Transverse colon (tissue), 4 donors: ENCODE results near the gene ITIH4. TPM values are rescaled to one million over a fixed set of nuclear protein-coding genes. Genes with fewer than 3 reads are reported as not detected.

ENCODE experiments used
- DNase-seq: peaks from one replicate; pipeline ENCODE4 v3.0.0-alpha.2; 2019
- H3K27ac ChIP-seq, 4 donors: fragments of 200-600 bp; sonication (generic); 2 replicates each; pipeline ENCODE4 v1.5.1; 2016 to 2018; ENCODE audit warnings: inconsistent platforms in 4 of 4
- H3K27me3 ChIP-seq: fragments of 200-600 bp; sonication (generic); 2 replicates; pipeline ENCODE4 v1.5.1; 2017; ENCODE audit warnings: inconsistent platforms
- H3K36me3 ChIP-seq, 4 donors: fragments of 200-600 bp; sonication (generic); 2 replicates each; pipeline ENCODE4 v1.5.1; 2017 to 2019; ENCODE audit warnings: inconsistent platforms in 4 of 4
- H3K4me1 ChIP-seq, 4 donors: fragments of 200-600 bp; sonication (generic); 2 replicates each; pipeline ENCODE4 v1.5.1; 2017 to 2020; ENCODE audit warnings: inconsistent platforms in 4 of 4
- H3K4me3 ChIP-seq, 4 donors: fragments of 200-600 bp; sonication (generic); 1 replicate in 1 of 4; 2 replicates in 3 of 4; pipeline versions ENCODE4 v1.5.1 to v1.6.1; 2017 to 2019; ENCODE audit warnings: inconsistent platforms in 4 of 4
- H3K9me3 ChIP-seq, 2 donors: fragments of 200-600 bp; sonication (generic); 2 replicates each; pipeline ENCODE4 v1.5.1; 2017 to 2019; ENCODE audit warnings: inconsistent platforms in 2 of 2
- CTCF ChIP-seq, 5 experiments: fragments of 200-600 bp in 3 of 5; fragments of 450-650 bp in 2 of 5; sonication (generic) in 3 of 5; IDR thresholded peaks; 1 replicate in 2 of 5; 2 replicates in 3 of 5; pipeline ENCODE4 v1.5.1; 2016 to 2017; ENCODE audit warnings: antibody characterized with exemption in 5 of 5, inconsistent platforms in 3 of 5, mild to moderate bottlenecking in 2 of 5, moderate library complexity in 1 of 5
- EP300 ChIP-seq: sonication (generic); formaldehyde crosslinking; IDR thresholded peaks from one replicate; pipeline ENCODE4 v1.6.1; 2017; ENCODE audit warnings: antibody characterized with exemption, low read depth
- POLR2A ChIP-seq: fragments of 450-650 bp; IDR thresholded peaks from one replicate; pipeline ENCODE4 v1.6.1; 2016; ENCODE audit warnings: antibody characterized with exemption, mild to moderate bottlenecking, moderate library complexity
- POLR2AphosphoS5 ChIP-seq, 3 donors: sonication (generic); formaldehyde crosslinking; IDR thresholded peaks; one replicate each; pipeline ENCODE4 v1.6.1; 2016; ENCODE audit warnings: antibody characterized with exemption in 3 of 3
- WGBS, 2 donors: methylation state at CpG; one replicate each; pipeline ENCODE4 v1.1.5; 2018; ENCODE audit warnings: low coverage in 1 of 2; 5-methylcytosine and 5-hydroxymethylcytosine counted together
- in situ Hi-C, 4 donors: fragments of 200-750 bp; cut with MboI; loops; one replicate each; pipeline versions ENCODE4 v1.15.0 to v1.15.1; 2017; ENCODE audit warnings: low sequenced_read_pairs in 3 of 4, low pct_ligation_motif_present in 1 of 4, low pct_unique_long_range_greater_than_20kb in 1 of 4
- intact Hi-C: fragments of 100-400 bp; cut with DNase I; formaldehyde crosslinking; loops from one replicate; pipeline ENCODE4 v1.15.1; 2023; ENCODE audit warnings: low total_unique reads
- total RNA-seq, 4 donors: library from RNA; depleted of rRNA; stranded (reverse); fragments of >200 nt; gene quantifications; one replicate each; pipeline ENCODE4 v1.1.0, GENCODE V29; 2016

The ITIH4 gene
- total RNA-seq, 4 donors from 2014 or later: 0.60 to 9.5 (median 4.9) TPM

GRCh38 chr3:52798376-52798977 is 32.0 kb downstream of the ITIH4 start:
- H3K4me1 ChIP-seq: no peaks in the 10 kb centered on the region
- DNase-seq: no peak
- H3K36me3 ChIP-seq: no peaks in the 10 kb centered on the region
- in situ Hi-C loops: no loop called here
- no peak overlapping the region for H3K4me3 ChIP-seq
- intact Hi-C loops: no loop called here
- no peaks in the 10 kb centered on the region for H3K27me3 ChIP-seq
- no peak overlapping the region for H3K27ac ChIP-seq
- WGBS, 2 donors: 70 to 82% methylated on average over 2 to 10 of the region's 10 CpGs
- no peaks in the 10 kb centered on the region for H3K9me3 ChIP-seq
- TF ChIP-seq EP300 (no peak), POLR2AphosphoS5 (IDR thresholded peaks at IDR 0.05) (no peak), CTCF (IDR thresholded peaks at IDR 0.05) (no peak), POLR2A (no peak)

- no peak overlapping the region for H3K27ac ChIP-seq
- TF ChIP-seq CTCF (IDR thresholded peaks at IDR 0.05): no peak
- TF ChIP-seq POLR2AphosphoS5 (IDR thresholded peaks at IDR 0.05): no peak
- TF ChIP-seq POLR2A: no peak
- DNase-seq: no peak
- in situ Hi-C loops (no loop called here), intact Hi-C loops (no loop called here)
- H3K4me3 ChIP-seq: no peak overlapping the region
- no peaks in the 10 kb centered on the region for H3K4me1 ChIP-seq
- H3K36me3 ChIP-seq: no peaks in the 10 kb centered on the region
- no peaks in the 10 kb centered on the region for H3K27me3 ChIP-seq
- no peaks in the 10 kb centered on the region for H3K9me3 ChIP-seq
- WGBS, 2 donors: 93% methylated on average over 9 of the region's 9 CpGs; no CpG with 5 or more reads in 1 of the 2 donors
These were observed 34.1 kb downstream of the ITIH4 start for GRCh38 chr3:52796411-52796810.

- TF ChIP-seq POLR2AphosphoS5 (IDR thresholded peaks at IDR 0.05): no peak
- DNase-seq: no peak
- H3K27ac ChIP-seq: no peak overlapping the region
- no peaks in the 10 kb centered on the region for H3K27me3 ChIP-seq
- no peaks in the 10 kb centered on the region for H3K36me3 ChIP-seq
- intact Hi-C loops (no loop called here), in situ Hi-C loops (no loop called here)
- H3K4me3 ChIP-seq: no peak overlapping the region
- no peaks in the 10 kb centered on the region for H3K9me3 ChIP-seq
- H3K4me1 ChIP-seq: no peaks in the 10 kb centered on the region
- 60% methylated on average over 9 of the region's 9 CpGs; no CpG with 5 or more reads in 1 of the 2 donors for WGBS, 2 donors
These were observed 35.1 kb downstream of the ITIH4 start for GRCh38 chr3:52795298-52795900.

- Histone ChIP-seq H3K9me3 (no peaks in the 10 kb centered on the region), H3K27ac (no peak within 1 kb of the TSS), H3K4me3 (no peak within 1 kb of the TSS), H3K4me1 (no peaks in the 10 kb centered on the region), H3K36me3 (no peaks in the 10 kb centered on the region), H3K27me3 (no peaks in the 10 kb centered on the region)
- DNase-seq: no peak
- in situ Hi-C loops (no loop called here), intact Hi-C loops (no loop called here)
- 87 to 100% methylated on average over 1 to 10 of the region's 10 CpGs for WGBS, 2 donors
- TF ChIP-seq EP300: no peak
- TF ChIP-seq CTCF (IDR thresholded peaks at IDR 0.05): no peak
- TF ChIP-seq POLR2A: no peak
- no peak for TF ChIP-seq POLR2AphosphoS5 (IDR thresholded peaks at IDR 0.05)
These were observed 35.8 kb downstream of the ITIH4 start, which contains the start of gene ITIH3 for GRCh38 chr3:52794612-52795099. TSS of gene ITIH3 (plus strand) at chr3:52794796. CDS start at chr3:52794804, 8 bp downstream.
